Hepatocyte (in vitro differentiated cells): ENCODE data around the gene ZNF438. TPM values are rescaled to one million over a fixed set of nuclear protein-coding genes. Genes with fewer than 3 reads are reported as not detected.

ENCODE experiments used
- DNase-seq: peaks from one replicate; pipeline ENCODE4 v3.0.0-alpha.2; 2016; ENCODE audit warnings: low spot score
- H2AFZ ChIP-seq: fragments of 200-600 bp; sonication (generic); 2 replicates; pipeline ENCODE4 v1.6.0; 2016; ENCODE audit warnings: antibody characterized with exemption, mild to moderate bottlenecking
- H3K27ac ChIP-seq: fragments of 200-600 bp; sonication (generic); 2 replicates; pipeline ENCODE4 v1.5.1; 2016; ENCODE audit warnings: mild to moderate bottlenecking
- H3K27me3 ChIP-seq: fragments of 200-600 bp; sonication (generic); 2 replicates; pipeline ENCODE4 v1.6.1; 2016
- H3K36me3 ChIP-seq: fragments of 200-600 bp; sonication (generic); replicated peaks from 2 replicates; pipeline ENCODE4 v1.5.1; 2016; ENCODE audit warnings: low read depth; ENCODE audit not compliant: insufficient read depth
- H3K4me1 ChIP-seq: fragments of 200-600 bp; sonication (generic); 2 replicates; pipeline ENCODE4 v1.5.1; 2016; ENCODE audit warnings: mild to moderate bottlenecking, moderate library complexity; ENCODE audit not compliant: insufficient read depth
- H3K4me2 ChIP-seq: fragments of 200-600 bp; sonication (generic); 2 replicates; pipeline ENCODE4 v1.6.0; 2016
- H3K4me3 ChIP-seq: fragments of 200-600 bp; sonication (generic); 2 replicates; pipeline ENCODE4 v1.5.1; 2016; ENCODE audit warnings: mild to moderate bottlenecking
- H3K79me2 ChIP-seq: fragments of 200-600 bp; sonication (generic); 2 replicates; pipeline ENCODE4 v1.6.0; 2017; ENCODE audit warnings: mild to moderate bottlenecking
- H3K9me2 ChIP-seq: fragments of 200-600 bp; sonication (generic); replicated peaks from 2 replicates; pipeline ENCODE4 v1.6.0; 2017; ENCODE audit warnings: mild to moderate bottlenecking; ENCODE audit not compliant: insufficient read depth
- H3K9me3 ChIP-seq: fragments of 200-600 bp; sonication (generic); 2 replicates; pipeline ENCODE4 v1.5.1; 2016; ENCODE audit warnings: low read depth, mild to moderate bottlenecking
- H4K20me1 ChIP-seq: fragments of 200-600 bp; sonication (generic); 2 replicates; pipeline ENCODE4 v1.6.0; 2016; ENCODE audit warnings: mild to moderate bottlenecking; ENCODE audit not compliant: insufficient read depth, poor library complexity, severe bottlenecking
- EZH2 ChIP-seq: fragments of 200-600 bp; sonication (generic); IDR thresholded peaks from 2 replicates; pipeline ENCODE4 v1.6.1; 2016; ENCODE audit warnings: antibody characterized with exemption, mild to moderate bottlenecking, borderline replicate concordance
- EZH2phosphoT487 ChIP-seq: fragments of 200-600 bp; sonication (generic); IDR thresholded peaks from one replicate; pipeline ENCODE4 v1.6.1; 2018; ENCODE audit warnings: antibody characterized with exemption, mild to moderate bottlenecking, low read depth, moderate library complexity; ENCODE audit not compliant: unreplicated experiment, severe bottlenecking
- WGBS: methylation state at CpG from one replicate; pipeline ENCODE4 v1.1.6; 2016; ENCODE audit warnings: low lambda C conversion rate; ENCODE audit errors: missing lambda C conversion rate; 5-methylcytosine and 5-hydroxymethylcytosine counted together
- polyA plus RNA-seq: library from polyadenylated mRNA; unstranded; fragments of >200 nt; fragmentation: Nextera tagmentation; extraction: Ambion mirVana; gene quantifications from 2 replicates; pipeline ENCODE4 v1.2.1, GENCODE V29; 2016
- total RNA-seq: library from RNA; depleted of rRNA; stranded (reverse); fragments of >200 nt; gene quantifications from 2 replicates; pipeline ENCODE4 v1.2.3, GENCODE V29; 2014
- TF ChIP-seq, protein P1 (sequence below): fragments of 200-600 bp; sonication (generic); IDR thresholded peaks from 2 replicates; pipeline ENCODE4 v1.5.1; 2016; ENCODE audit warnings: antibody characterized with exemption, mild to moderate bottlenecking; ENCODE audit not compliant: poor library complexity

The ZNF438 gene
- total and polyA plus RNA-seq, 2 experiments from 2014 or later: 2.3 to 5.0 TPM

DNA sequence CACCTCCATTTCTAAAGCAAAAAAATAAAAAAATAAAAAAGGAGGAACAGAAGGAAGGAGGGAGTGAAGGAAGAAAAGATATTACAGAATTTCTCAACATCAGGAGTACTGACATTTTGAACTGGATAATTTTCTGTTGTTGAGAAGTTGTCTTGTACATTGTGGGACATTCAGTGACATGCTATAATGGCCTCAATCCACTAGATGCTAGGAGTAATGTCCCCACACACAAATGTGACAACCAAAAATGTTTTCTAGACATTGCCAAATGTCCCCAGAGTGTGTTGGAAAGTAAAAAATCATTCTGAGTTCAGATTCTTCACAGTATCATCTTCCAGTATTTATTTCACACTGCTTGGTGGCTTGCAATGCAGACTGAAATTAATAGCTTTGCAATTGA lies 6.5 kb downstream of the ZNF438 start:
- H3K79me2 ChIP-seq: peaks cover 29% of the 10 kb centered on the region
- DNase-seq: no peak
- H2AFZ ChIP-seq: no peak overlapping the region
- no peaks in the 10 kb centered on the region for H3K27me3 ChIP-seq
- no peak overlapping the region for H3K27ac ChIP-seq
- no peaks in the 10 kb centered on the region for H3K9me3 ChIP-seq
- no peaks in the 10 kb centered on the region for H3K36me3 ChIP-seq
- no peak overlapping the region for H3K4me2 ChIP-seq
- peaks cover 4% of the 10 kb centered on the region for H3K4me1 ChIP-seq
- no peaks in the 10 kb centered on the region for H4K20me1 ChIP-seq
- H3K9me2 ChIP-seq: no peaks in the 10 kb centered on the region
- TF ChIP-seq EZH2phosphoT487 (no peak), EZH2 (no peak)
- TF ChIP-seq, protein P1, sequence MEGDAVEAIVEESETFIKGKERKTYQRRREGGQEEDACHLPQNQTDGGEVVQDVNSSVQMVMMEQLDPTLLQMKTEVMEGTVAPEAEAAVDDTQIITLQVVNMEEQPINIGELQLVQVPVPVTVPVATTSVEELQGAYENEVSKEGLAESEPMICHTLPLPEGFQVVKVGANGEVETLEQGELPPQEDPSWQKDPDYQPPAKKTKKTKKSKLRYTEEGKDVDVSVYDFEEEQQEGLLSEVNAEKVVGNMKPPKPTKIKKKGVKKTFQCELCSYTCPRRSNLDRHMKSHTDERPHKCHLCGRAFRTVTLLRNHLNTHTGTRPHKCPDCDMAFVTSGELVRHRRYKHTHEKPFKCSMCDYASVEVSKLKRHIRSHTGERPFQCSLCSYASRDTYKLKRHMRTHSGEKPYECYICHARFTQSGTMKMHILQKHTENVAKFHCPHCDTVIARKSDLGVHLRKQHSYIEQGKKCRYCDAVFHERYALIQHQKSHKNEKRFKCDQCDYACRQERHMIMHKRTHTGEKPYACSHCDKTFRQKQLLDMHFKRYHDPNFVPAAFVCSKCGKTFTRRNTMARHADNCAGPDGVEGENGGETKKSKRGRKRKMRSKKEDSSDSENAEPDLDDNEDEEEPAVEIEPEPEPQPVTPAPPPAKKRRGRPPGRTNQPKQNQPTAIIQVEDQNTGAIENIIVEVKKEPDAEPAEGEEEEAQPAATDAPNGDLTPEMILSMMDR: no peak
- H3K4me3 ChIP-seq: no peak overlapping the region

DNA sequence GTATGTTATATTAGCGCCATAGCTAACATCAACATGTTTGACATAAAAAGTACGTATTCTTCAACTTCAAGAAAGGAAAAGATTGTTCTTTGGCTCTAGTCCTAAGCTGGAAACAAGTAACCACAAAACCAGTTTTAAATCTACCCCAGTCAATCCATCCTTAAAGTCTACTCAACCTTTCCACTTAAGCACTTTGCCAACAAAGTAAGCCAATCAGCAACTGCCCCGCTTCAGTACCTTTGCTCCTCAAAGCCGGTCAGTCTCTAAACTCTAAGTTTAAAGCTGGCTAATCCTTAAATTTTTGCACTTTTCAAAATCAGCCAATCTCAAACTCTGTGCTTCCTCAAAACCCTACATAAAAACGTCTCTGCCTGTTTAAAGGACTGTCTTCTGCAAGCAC lies 8.1 kb downstream of the ZNF438 start:
- Histone ChIP-seq H3K36me3 (no peaks in the 10 kb centered on the region), H2AFZ (no peak overlapping the region), H3K4me1 (no peaks in the 10 kb centered on the region), H3K27me3 (no peaks in the 10 kb centered on the region), H3K79me2 (peaks cover 22% of the 10 kb centered on the region), H3K9me3 (no peaks in the 10 kb centered on the region), H3K4me3 (no peak overlapping the region), H3K4me2 (no peak overlapping the region), H4K20me1 (no peaks in the 10 kb centered on the region), H3K9me2 (no peaks in the 10 kb centered on the region), H3K27ac (no peak overlapping the region)
- WGBS: 79% methylated on average over 5 of the region's 5 CpGs
- TF ChIP-seq EZH2: no peak
- no peak for DNase-seq

DNA sequence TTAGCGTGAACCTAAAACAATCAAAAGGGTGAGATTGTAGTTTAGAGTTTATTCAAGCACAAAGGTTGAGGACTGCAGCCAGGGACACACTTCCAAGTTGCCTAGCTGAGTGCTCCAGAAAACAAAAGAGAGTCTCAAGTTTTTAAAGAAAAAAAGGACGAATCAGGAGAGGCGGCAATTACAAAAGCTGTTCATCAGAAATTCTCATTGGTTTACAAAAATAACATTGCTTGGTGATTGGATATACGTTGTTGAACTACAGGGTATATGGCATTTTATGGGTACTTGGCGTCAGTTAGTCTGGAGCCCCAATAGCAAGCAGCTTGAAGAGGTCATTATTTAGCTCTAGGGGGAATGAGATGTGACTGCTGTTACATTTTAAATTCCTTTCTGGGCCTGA lies 11.5 kb downstream of the ZNF438 start:
- TF ChIP-seq EZH2 (no peak), EZH2phosphoT487 (no peak)
- TF ChIP-seq, protein P1: no peak
- Histone ChIP-seq H3K4me2 (no peak overlapping the region), H3K4me3 (no peak overlapping the region), H3K9me2 (no peaks in the 10 kb centered on the region), H2AFZ (no peak overlapping the region), H3K27ac (no peak overlapping the region), H3K79me2 (peaks cover 16% of the 10 kb centered on the region), H3K4me1 (no peaks in the 10 kb centered on the region), H3K36me3 (no peaks in the 10 kb centered on the region), H4K20me1 (no peaks in the 10 kb centered on the region), H3K9me3 (no peaks in the 10 kb centered on the region), H3K27me3 (no peaks in the 10 kb centered on the region)
- no peak for DNase-seq
- WGBS: 87% methylated on average over 5 of the region's 5 CpGs

GRCh38 chr10:31018962-31019361 lies 12.7 kb downstream of the ZNF438 start:
- no peak overlapping the region for H3K27ac ChIP-seq
- no peak for DNase-seq

More at GRCh38 chr10:31018962-31019361, 12.7 kb downstream of the ZNF438 start:
- H3K9me2 ChIP-seq: no peaks in the 10 kb centered on the region
- H2AFZ ChIP-seq: no peak overlapping the region
- H4K20me1 ChIP-seq: no peaks in the 10 kb centered on the region
- H3K27me3 ChIP-seq: no peaks in the 10 kb centered on the region
- H3K36me3 ChIP-seq: no peaks in the 10 kb centered on the region
- no peaks in the 10 kb centered on the region for H3K4me1 ChIP-seq
- TF ChIP-seq EZH2 (no peak), EZH2phosphoT487 (no peak)
- TF ChIP-seq, protein P1: no peak
- no peaks in the 10 kb centered on the region for H3K9me3 ChIP-seq
- 34% methylated on average over 2 of the region's 2 CpGs for WGBS
- H3K79me2 ChIP-seq: peaks cover 14% of the 10 kb centered on the region
- no peak overlapping the region for H3K4me3 ChIP-seq
- no peak overlapping the region for H3K4me2 ChIP-seq
